GM12878 (cell line): ENCODE data around the gene SFXN2. TPM values are rescaled to one million over a fixed set of nuclear protein-coding genes. Genes with fewer than 3 reads are reported as not detected.
A peak's percentile ranks its signal among the peaks of the same experiment; 100 is the strongest.

Source experiments
- BHLHE40 ChIP-seq, 2 experiments: fragments of 450-650 bp in 1 of 2; IDR thresholded peaks; 2 replicates each; pipeline ENCODE4 v1.6.1; 2011 to 2017; ENCODE audit warnings: low read depth in 2 of 2, borderline replicate concordance in 1 of 2, improper control_type of control experiment in 1 of 2, low read length in 1 of 2, mild to moderate bottlenecking in 1 of 2
- E2F8 ChIP-seq: fragments of 450-650 bp; IDR thresholded peaks from 2 replicates; pipeline ENCODE4 v1.6.1; 2018; ENCODE audit warnings: mild to moderate bottlenecking, low read depth, moderate library complexity; ENCODE audit not compliant: partially characterized antibody
- FOXM1 ChIP-seq: IDR thresholded peaks from 2 replicates; pipeline ENCODE4 v1.6.1; 2012; ENCODE audit warnings: low read depth, mild to moderate bottlenecking, inconsistent platforms, low read length, moderate library complexity
- LARP7 ChIP-seq: fragments of 450-650 bp; IDR thresholded peaks from 2 replicates; pipeline ENCODE4 v1.6.1; 2017; ENCODE audit warnings: mild to moderate bottlenecking
- RELA ChIP-seq: fragments of 450-650 bp; IDR thresholded peaks from 2 replicates; pipeline ENCODE4 v1.8.0; 2014; ENCODE audit warnings: borderline replicate concordance; ENCODE audit not compliant: partially characterized antibody
- ZBED1 ChIP-seq: IDR thresholded peaks from 2 replicates; pipeline ENCODE4 v1.6.1; 2016; ENCODE audit warnings: borderline replicate concordance
- polyA plus RNA-seq, 11 experiments: library from polyadenylated mRNA; depleted of rRNA in 4 of 11; unstranded in 6 of 11; stranded (reverse) in 5 of 11; fragments of >200 nt; fragmentation: Nextera tagmentation in 4 of 11; fragmentation: Illumina TruSeq in 1 of 11; extraction: Ambion mirVana in 4 of 11; extraction: Trizol in 1 of 11; gene quantifications; 1 replicate in 1 of 11; 2 replicates in 10 of 11; pipeline versions ENCODE4 v1.2.1 to v1.2.3, GENCODE V29; 2011 to 2016; ENCODE audit warnings: inconsistent platforms in 2 of 11, missing spikeins in 2 of 11, low read depth in 1 of 11
- total RNA-seq, 4 experiments: library from RNA; depleted of rRNA in 3 of 4; stranded (reverse); fragments of >200 nt in 3 of 4; fragmentation: Illumina TruSeq in 1 of 4; extraction: Trizol in 1 of 4; gene quantifications; 2 replicates each; pipeline versions ENCODE4 v1.2.1 to v1.2.3, GENCODE V29; 2013 to 2021
- TF ChIP-seq, protein P1 (sequence below): IDR thresholded peaks from 2 replicates; pipeline ENCODE4 v1.6.1; 2012; ENCODE audit warnings: low read depth, low read length, improper control_type of control experiment
- TF ChIP-seq, protein P2 (sequence below): IDR thresholded peaks from 2 replicates; pipeline ENCODE4 v1.6.1; 2012; ENCODE audit warnings: mild to moderate bottlenecking, low read depth, low read length
- TF ChIP-seq, protein P3 (sequence below): fragments of 450-650 bp; IDR thresholded peaks from 2 replicates; pipeline ENCODE4 v1.6.1; 2016; ENCODE audit warnings: mild to moderate bottlenecking, moderate library complexity, borderline replicate concordance

The SFXN2 gene
- total and polyA plus RNA-seq, 10 of the 15 experiments (the other 5 are each of a cell fraction or from before 2014, with no cell fraction given): 8.8 to 22.5 (median 18.5) TPM

DNA sequence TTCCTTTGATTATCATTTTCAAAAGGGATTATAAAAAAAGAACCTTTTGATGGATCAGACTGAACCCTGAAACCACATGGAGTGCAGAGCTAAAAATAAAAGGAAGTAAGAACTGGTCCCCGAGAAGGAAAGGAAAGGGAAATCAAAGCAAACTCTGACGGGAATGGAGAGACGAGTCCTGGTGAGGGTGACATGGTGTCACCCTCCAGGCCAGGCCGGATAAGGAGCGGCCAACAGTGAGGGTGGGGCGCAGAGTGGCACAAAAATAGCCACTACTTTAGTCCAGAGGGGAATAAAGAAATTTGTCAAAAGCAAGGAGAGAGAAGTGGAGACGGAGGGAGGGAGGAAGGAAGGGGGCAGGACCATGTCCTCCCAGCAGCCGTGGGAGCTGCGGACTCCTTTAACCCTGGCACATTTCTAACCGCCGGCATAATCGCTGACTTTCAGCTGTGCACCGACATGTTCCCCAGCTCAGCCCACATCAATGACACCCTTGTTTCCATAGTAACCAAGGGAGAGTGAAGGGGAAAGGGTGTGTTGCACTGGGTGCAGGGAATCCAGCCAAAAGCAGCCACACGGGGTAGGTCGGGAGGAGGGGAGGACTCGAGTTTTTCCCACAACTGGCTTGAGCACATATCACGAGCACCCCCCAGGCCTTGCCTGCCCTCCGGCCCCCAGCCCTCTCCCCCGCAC lies 40.5 kb upstream of the SFXN2 start (continued):
- no peak for TF ChIP-seq FOXM1
- no peak for TF ChIP-seq RELA
- TF ChIP-seq, protein P1, sequence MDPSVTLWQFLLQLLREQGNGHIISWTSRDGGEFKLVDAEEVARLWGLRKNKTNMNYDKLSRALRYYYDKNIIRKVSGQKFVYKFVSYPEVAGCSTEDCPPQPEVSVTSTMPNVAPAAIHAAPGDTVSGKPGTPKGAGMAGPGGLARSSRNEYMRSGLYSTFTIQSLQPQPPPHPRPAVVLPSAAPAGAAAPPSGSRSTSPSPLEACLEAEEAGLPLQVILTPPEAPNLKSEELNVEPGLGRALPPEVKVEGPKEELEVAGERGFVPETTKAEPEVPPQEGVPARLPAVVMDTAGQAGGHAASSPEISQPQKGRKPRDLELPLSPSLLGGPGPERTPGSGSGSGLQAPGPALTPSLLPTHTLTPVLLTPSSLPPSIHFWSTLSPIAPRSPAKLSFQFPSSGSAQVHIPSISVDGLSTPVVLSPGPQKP: no peak
- no peak for TF ChIP-seq E2F8
- 0 out of 2 replicates have a peak, but pooled peaks have one; percentile 44 for TF ChIP-seq LARP7
- TF ChIP-seq, protein P2, sequence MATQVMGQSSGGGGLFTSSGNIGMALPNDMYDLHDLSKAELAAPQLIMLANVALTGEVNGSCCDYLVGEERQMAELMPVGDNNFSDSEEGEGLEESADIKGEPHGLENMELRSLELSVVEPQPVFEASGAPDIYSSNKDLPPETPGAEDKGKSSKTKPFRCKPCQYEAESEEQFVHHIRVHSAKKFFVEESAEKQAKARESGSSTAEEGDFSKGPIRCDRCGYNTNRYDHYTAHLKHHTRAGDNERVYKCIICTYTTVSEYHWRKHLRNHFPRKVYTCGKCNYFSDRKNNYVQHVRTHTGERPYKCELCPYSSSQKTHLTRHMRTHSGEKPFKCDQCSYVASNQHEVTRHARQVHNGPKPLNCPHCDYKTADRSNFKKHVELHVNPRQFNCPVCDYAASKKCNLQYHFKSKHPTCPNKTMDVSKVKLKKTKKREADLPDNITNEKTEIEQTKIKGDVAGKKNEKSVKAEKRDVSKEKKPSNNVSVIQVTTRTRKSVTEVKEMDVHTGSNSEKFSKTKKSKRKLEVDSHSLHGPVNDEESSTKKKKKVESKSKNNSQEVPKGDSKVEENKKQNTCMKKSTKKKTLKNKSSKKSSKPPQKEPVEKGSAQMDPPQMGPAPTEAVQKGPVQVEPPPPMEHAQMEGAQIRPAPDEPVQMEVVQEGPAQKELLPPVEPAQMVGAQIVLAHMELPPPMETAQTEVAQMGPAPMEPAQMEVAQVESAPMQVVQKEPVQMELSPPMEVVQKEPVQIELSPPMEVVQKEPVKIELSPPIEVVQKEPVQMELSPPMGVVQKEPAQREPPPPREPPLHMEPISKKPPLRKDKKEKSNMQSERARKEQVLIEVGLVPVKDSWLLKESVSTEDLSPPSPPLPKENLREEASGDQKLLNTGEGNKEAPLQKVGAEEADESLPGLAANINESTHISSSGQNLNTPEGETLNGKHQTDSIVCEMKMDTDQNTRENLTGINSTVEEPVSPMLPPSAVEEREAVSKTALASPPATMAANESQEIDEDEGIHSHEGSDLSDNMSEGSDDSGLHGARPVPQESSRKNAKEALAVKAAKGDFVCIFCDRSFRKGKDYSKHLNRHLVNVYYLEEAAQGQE: no peak
- peak in 1 of 2 experiments; percentile 45; a peak in 1 of 4 replicates for TF ChIP-seq BHLHE40 (IDR thresholded peaks at IDR 0.05; ENCODE audit: borderline replicate concordance in 1 of 2, low read depth in 2 of 2, low read length in 1 of 2)
- TF ChIP-seq, protein P3, sequence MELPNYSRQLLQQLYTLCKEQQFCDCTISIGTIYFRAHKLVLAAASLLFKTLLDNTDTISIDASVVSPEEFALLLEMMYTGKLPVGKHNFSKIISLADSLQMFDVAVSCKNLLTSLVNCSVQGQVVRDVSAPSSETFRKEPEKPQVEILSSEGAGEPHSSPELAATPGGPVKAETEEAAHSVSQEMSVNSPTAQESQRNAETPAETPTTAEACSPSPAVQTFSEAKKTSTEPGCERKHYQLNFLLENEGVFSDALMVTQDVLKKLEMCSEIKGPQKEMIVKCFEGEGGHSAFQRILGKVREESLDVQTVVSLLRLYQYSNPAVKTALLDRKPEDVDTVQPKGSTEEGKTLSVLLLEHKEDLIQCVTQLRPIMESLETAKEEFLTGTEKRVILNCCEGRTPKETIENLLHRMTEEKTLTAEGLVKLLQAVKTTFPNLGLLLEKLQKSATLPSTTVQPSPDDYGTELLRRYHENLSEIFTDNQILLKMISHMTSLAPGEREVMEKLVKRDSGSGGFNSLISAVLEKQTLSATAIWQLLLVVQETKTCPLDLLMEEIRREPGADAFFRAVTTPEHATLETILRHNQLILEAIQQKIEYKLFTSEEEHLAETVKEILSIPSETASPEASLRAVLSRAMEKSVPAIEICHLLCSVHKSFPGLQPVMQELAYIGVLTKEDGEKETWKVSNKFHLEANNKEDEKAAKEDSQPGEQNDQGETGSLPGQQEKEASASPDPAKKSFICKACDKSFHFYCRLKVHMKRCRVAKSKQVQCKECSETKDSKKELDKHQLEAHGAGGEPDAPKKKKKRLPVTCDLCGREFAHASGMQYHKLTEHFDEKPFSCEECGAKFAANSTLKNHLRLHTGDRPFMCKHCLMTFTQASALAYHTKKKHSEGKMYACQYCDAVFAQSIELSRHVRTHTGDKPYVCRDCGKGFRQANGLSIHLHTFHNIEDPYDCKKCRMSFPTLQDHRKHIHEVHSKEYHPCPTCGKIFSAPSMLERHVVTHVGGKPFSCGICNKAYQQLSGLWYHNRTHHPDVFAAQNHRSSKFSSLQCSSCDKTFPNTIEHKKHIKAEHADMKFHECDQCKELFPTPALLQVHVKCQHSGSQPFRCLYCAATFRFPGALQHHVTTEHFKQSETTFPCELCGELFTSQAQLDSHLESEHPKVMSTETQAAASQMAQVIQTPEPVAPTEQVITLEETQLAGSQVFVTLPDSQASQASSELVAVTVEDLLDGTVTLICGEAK: peak; percentile 52; the same call in 1 of the 2 replicates
- TF ChIP-seq ZBED1: no peak
- TF ChIP-seq, all 136 proteins: peak for 18
